GM21825 (cell line): ENCODE results near the gene FHOD1.

Experiments used
- ATAC-seq: cut with Tn5 transposase; IDR thresholded peaks from one replicate; pipeline ENCODE4 v1.9.1; 2021; ENCODE audit warnings: mild to moderate bottlenecking, moderate library complexity; ENCODE audit not compliant: unreplicated experiment

FHOD1 gene

GRCh38 chr16:67277999-67278772, 30.9 kb upstream of the FHOD1 start:
- ATAC-seq = no peak

GRCh38 chr16:67277294-67277998, 30.2 kb upstream of the FHOD1 start:
- ATAC-seq = no peak

DNA sequence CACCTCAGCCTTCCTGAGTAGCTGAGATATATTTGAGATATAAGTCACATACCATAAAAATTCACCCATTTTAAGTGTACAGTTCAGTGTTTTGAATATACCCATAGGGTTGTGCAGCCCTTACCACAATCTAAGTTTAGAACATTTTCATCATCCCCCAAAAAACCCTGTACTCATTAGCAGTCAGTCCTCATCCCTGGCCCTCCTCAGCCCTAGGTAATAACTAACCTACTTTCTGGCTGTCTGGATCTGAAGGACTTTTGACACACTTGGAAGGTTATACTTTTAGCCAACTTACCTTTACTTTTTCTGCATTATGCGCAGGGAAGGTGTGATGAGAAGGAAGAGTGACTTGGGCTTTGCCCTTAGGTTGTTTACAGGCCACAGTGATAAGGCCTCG, 28.0 kb upstream of the FHOD1 start:
- no peak for ATAC-seq

DNA sequence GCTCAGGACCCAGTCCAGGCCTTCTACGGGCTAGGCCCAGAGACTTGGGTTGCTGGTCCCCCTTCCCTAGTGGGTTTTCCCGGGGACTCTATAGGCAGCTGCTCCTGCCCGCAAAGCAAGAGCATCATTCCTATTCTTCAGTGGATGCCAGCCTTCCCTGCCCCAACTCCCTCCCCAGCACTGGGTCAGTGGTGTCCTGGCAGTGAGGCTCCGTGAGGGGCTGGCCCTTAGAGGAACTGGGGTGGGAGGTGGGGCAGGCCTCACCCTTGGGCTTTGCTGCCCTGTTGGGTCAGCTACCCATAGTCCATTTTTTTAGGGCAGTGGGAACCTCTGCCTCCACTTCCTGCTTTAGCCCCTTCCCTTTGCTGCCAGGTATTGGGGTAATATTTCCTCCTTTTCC, 24.2 kb upstream of the FHOD1 start:
- no peak for ATAC-seq

DNA sequence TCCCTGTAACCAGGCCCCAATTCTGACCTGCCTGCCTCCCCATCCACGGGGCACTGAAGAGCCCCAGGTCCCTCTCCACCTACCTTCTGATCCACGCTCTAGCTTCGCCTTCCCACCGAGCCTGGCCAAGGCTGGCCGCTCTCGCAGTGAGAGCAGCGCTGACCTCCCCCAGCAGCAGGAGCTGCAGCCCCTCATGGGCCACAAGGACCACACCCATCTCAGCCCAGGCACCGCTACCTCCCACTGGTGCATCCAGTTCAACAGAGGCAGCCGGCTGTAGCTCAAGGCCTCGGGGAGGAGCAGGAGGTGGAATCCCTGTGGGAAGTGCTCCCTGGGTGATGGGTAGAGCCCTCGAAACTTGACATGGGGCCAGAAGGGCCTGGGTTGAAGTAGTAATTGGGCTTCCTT, 23.7 kb upstream of the FHOD1 start:
- ATAC-seq = no peak

- no peak for ATAC-seq
Observed at GRCh38 chr16:67269766-67270165, 22.5 kb upstream of the FHOD1 start.

- ATAC-seq = no peak
Observed at GRCh38 chr16:67268136-67268579, 20.9 kb upstream of the FHOD1 start.

DNA sequence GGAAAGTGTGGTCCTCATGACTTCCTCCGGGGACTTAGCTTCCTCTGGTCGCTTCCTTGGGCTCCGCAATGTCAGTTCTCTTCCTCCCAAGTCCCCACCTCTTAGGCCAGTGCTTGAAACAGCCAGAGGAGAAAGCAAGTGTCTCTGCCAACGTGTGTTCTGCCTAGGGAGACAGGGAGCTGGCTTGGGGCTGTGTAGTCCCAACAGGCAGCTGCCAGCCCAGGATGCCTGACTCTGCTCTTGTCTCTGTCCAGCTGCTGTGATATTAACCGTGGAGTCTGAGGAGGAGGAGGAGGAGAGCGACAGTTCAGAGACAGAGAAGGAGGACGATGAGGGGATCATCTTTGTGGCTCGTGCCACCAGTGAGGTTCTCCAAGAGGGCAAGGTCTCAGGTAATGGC, 18.6 kb upstream of the FHOD1 start:
- ATAC-seq = no peak

- no peak for ATAC-seq
Observed at GRCh38 chr16:67264866-67265265, 17.6 kb upstream of the FHOD1 start.

GRCh38 chr16:67264277-67264676, 17.0 kb upstream of the FHOD1 start:
- no peak for ATAC-seq

- ATAC-seq = no peak
Observed at GRCh38 chr16:67263201-67263600, 15.9 kb upstream of the FHOD1 start.

GRCh38 chr16:67260426-67261063, 13.3 kb upstream of the FHOD1 start:
- no peak for ATAC-seq

DNA sequence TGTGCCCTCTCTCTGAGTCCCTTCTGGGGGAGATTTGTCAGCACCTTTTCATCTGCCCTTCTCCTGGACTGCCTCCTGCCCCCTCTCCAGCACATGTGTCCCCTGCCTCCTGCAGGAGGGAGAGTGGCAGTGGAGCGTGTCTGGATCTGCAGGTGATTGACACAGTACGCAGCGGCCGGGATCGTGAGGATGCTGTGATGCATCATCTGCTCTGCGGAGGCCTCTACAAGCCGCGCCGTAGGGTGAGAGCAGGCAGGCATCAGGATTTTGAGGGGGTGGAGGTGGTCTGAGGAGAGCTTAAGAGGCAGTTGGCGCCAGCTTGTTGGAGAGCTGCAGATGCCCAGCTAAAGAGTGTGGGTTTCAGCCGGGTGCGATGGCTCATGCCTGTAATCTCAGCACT, 12.4 kb upstream of the FHOD1 start:
- no peak for ATAC-seq

- no peak for ATAC-seq
Observed at GRCh38 chr16:67258161-67258835, 11.0 kb upstream of the FHOD1 start.

DNA sequence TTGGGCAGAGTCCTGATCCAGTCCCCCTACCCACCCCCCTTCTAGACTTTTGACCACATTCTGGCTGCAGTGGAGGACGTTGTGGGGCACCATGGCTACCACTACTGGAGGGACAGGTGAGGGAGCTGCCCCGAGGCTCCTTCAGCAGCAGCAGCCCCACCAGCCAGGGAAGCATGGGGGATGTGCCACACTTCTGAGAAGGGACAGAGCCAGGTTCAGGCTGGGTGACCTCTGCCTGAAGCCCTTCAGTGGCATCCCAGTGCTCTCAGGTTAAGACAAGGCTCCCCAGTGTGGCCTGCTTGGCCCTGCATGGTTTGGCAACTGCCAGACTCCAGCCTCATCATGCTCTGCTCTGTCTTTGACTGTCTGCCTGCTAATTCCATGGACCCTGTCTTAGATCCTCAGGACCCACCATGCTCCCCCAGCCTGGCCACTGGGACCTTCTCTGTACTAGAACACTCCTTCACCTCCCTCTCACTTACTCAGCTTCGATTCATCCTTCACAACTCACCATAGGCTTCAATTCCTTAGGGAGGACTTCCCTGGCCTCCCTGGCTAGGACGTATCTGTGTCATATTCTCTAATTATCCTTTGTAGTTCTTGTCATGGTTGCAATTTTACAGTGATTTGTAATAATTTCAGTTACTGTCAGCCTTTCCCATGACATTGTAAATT, 10.3 kb upstream of the FHOD1 start:
- no peak for ATAC-seq

DNA sequence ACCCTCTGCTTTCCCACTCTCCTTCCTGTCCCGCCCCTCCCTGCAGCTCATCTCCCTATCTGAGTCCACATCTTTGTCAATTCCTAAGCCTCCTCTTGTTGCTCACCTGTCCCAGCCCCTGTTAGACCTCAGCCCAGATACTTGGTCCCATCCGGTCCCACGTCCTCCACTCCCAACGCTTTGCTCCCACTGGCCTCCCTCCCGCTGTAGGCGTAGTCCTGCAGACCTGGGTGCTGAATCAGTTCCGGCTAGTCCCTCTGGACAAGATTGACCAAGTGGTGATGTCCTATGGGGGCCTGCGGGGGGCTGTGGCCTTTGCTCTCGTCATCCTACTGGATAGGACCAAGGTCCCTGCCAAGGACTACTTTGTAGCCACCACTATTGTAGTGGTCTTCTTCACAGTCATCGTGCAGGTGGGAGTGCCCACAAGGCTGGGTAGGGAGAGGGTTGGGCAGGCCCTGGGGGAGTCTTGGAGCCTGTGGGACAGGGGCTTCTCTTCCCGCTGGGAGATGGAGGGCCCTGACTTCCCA, 9.5 kb upstream of the FHOD1 start:
- ATAC-seq = no peak

DNA sequence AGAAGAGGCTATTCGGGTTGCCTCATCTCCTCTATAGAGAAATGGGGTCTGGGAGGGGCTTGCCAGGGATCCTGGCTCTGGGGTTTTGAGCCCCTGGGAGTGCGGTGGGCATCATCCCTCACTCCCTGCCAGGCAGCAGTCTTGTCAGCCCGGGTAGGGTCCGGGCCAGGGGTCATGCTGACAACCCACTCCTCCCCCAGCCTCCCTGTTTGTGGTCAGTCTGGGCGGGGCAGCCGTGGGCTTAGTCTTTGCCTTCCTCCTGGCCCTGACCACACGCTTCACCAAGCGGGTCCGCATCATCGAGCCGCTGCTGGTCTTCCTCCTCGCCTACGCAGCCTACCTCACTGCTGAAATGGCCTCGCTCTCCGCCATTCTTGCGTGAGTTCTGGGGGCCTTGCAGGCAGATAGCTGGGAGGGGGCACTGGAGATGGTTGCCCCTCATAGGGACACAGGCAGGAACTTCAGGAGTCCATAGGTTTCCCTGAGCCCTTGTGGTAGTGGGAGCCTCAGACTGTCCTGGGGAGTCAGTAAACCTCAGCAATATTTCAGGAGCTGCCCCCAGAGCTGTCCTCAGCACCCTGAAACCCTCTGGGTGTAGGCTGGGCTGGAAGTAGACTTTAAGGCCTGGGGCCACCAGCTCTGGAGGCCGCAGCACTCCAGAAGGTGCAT, 8.4 kb upstream of the FHOD1 start:
- no peak for ATAC-seq

GRCh38 chr16:67254801-67255552, 7.7 kb upstream of the FHOD1 start:
- no peak for ATAC-seq
